Measurements from ENCODE around the gene CADM1.

CADM1 gene

DNA sequence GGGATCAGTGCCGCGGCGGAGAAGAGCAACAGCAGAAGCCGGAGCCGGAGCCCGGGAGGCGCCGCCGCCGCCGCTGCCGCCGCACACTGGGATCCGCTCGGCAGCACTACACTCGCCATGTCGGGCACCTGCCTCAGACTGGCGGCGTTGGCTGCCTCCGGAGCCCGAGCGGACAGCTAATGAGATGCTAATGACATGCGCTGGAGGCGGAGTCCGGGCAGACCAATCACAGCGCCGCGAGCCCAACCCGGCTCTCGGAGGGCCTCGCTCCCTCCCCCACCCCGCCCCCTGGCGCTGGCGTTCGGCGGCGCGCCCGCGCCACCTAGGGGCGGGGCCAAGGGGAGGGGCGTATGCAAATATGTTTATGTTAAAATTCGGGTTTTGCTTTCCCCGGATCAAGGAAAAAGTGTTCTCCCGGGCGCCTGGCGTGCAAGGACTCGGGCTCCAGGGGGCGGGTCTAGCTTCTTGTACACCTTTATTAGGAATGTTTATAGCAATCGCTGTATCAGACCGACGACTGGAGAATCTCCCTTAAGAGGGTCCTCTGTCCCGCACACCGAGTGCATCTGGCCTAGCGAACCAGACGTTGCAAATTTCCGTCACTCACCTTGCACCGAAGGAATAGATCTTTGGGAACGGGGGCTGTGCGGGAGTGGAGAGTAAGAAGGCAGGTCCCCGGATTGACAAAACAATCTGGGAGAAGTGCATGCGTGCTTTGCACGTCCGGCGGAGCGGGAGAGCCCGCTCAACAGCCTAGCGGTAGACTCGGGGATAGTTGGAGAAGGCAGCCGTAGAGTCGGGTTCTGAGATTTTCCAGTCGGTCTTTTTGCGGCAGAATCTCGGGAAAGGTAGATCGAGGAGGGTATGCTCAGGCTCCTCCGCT, at the start of gene CADM1:
Gene CADM1, minus strand, starts transcription at position 140 of the 883 bp plus-strand sequence.
- DNase-seq = peak; percentile 99 to 100

DNA sequence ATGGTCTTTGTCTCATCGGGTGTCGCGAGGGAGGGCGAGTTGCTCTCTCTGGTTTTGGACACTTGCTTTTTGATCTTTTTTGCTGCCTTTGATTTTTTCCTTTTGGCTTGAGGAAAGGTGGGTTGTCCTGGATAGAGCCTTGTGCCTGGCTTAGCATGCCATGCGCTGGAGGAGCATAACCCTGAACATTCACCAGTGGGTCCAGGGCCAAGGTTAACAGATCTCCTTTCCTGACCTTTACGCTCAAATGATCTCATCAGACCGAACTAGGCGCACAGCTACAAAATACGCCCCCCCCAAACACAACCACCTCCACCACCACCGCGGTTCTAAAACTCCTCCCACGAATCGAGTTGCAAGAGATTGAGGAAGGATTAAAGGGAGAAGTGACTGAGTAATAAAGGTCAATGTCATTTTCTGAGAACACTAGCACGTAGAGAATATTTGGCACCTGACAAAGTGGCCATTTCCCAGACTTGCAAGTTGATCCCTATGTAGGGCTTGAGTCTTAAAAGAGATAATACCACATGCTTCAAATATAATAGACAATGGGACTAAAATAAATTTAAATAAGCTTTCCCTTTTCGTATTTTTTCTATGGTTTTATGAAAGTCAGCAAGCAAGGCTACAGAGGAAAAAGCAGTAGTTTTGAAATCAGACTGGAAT, 48.7 kb upstream of the CADM1 start:
- no peak for DNase-seq

DNA sequence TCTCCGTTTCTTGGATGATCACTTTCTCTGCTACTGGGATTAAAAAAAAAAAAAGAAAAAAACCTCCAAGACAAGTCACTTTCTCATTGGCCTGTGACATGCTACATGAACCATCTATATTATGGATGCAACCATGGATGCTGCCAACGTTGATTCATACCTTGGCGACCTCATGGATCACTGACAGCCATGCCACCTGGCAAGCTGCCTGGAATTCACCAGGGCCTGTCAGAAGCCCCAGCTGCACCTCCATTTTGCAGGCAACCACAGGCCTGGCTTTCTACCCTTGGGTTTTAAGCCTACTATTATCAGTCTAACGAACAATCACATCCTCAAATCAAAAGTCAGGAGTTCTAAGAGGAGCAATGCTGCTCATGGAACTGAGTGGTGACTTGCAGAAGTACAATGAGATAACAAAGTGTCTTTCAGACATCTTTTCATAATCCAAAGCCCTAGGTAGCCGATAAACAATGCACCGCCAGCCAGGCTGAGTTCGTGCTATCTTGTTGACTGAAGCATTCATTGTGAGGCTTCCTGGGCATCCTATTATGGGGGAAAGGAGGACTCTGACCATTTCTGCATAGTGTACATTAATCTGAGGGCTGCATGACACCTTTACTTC, 48.0 kb upstream of the CADM1 start:
- DNase-seq = no peak

DNA sequence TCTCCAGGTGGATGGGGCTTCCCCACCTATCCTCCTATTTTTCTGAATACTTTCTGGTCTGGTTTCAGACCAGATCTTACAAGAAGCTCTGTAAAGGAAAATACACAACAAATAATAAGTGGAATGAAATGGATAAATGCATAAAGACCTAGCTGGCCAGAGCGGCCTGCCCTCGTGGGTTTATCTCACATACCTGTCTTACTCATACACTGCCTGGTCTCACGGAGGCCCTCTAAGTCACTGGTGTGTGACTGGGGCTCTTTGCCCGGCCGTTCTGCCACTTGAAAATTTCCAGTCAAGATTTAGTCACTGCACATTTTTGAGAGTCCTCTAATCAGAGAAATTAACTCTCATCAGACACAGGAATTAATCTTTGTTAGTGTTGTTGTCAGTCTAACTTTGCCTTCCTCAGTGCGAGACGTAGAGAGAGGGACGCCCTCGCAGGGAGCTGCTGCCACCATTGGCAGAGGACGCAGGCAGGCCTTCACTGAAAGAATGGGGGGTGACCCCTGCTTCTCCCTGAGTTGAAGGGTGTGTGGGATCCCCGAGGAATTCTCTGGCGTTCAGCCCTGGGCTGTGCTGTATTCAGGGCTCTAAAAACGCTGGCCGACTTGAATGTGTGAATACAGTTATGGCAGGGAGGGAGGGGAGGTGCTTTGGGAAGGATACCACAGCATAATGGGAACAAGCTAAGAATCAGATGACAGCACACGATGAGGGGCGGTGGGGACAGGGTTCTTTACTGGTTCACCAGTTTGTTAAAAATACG, 46.3 kb upstream of the CADM1 start:
- no peak for DNase-seq

DNA sequence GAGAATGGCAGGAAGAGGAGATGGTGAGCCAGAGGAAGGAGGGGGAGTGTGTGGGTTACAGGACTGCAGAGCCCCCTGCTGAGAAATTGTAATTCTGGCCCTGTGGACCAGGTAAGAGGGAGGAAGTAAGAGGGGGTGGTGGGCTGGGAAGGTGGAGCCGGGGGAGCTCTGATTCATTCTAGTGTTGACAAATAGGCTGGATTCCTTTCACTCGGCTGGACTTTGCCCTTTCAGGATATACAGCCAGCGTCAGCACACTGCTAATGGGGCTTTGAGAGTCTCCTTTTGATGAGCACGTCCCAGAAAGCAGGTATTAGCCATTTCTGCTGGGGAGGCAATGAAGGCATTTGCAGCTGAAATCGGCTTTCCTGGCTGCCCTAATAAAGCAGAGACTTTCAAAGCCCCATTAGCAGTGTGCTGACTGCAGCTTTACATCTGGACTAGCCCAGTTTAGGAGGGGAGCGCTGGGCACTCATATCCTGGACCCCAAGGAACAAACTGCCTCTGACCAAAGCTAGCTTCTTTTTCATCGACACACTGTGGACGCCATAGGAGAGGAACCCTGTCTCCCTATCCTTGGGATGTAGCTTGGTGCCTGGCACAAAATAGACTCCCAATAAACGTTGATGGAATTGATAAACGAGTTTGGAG, 44.8 kb upstream of the CADM1 start:
- DNase-seq = peak; percentile 68 to 86

DNA sequence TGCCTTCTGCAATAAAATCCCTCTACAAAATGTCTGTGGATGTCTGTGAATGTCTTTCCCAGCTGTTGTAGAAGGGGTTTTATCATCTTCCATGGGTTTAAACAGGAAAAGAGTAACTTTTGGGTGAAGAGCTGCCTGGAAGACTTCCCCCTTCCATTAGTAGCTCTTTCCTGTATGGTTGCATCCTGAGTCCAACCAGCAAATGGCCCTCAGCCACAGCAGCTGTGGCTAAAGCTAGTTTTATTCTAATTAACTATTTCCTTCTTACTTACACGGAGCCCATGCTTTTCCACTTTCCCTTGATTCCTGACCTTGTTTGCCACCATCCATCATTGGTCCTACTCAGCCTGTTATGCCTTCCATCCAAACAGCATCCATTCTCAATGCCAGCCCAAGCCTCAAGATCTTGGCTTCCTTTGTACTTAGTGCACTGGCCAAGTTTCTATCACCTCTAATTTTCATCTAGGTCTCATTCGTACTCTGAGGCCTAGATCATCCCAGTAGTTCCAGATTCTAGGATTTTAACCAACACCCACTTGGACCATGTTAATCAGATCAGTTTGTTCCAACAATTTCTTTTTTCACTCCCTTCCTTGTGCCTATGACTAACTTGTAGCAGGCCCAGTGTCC, 41.5 kb upstream of the CADM1 start:
- DNase-seq = no peak

DNA sequence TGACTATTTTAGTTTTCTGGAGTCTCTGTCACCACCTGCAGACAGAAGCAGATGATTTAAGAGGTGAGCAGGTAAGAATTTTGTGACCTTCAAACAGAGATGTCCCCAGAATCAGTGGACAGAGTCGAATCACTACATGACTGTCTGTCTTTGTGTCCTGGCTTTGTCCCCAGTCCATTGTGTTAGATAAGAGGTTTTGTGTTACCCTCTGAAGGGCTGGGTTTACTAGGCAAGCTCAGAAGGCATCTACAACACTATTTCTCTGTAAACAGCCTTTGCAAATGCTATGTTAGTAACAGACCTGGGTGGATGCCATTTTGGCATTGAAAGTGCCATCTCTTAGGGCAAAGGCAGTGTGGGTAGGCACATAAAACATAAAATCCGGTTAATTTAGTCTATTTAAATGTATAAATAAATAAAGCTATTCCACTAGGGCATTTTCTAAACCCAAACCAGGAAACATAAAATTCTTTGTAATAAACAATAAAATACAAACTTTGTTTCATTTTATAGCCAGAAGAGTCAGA, 40.3 kb upstream of the CADM1 start:
- no peak for DNase-seq

DNA sequence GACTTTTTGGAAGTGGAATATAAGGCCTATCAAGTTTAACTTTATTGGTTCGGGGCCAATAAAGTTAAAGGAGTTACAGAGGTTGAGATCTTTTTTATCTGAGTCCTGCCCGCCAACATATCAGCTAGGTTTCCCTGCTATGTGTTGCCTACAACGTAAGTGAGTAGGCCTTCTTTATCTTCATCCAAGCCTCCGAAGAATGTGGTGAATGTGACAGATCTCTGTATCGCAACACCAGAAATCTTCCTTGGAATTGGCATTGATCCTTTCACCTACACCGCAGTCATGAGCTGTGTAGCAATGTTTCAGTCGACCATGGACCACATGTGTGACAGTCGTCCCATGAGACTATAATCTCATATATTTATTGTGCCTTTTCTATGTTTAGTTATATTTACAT, 37.3 kb upstream of the CADM1 start:
- peak in 1 of 2 experiments; percentile 40 for DNase-seq

DNA sequence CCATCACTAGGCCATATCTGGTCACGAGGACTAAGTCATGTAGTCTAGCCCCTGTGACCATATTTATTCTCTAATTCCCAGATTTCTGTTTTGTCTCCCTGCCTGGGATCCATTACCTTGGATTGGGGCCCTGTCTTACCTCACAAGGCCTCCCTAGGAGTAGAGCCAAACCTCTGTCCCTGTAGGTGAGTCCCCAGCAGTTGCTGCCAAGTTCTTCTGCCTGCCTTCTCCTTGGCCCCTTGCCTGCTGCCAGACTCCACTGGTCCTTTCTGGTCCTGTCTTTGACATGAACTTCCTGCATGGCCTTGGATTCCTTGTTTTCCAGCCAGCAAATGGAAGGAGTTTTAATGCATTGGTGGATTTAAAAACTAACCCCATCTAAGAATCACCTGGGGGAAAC, 35.6 kb upstream of the CADM1 start:
- no peak for DNase-seq

DNA sequence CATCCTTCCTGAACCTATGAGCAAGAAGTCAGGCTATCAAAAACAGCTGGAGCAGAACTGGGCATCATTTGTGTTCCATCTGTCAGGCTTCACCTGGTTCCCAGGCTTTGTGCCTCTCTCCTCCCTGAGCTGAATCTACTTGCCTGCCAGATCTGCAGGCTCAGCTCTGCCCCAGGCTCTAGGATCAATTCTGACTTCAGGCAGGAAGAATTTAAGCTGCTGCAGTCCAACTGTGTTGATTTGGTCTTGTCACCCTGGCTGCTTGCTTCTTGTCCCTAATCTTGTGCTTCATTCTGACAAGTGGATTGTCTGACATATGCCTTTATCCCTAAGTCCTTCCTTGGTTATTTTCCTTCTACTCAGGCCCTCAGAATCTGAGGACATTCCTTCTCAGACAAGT, 31.6 kb upstream of the CADM1 start:
- DNase-seq = no peak

DNA sequence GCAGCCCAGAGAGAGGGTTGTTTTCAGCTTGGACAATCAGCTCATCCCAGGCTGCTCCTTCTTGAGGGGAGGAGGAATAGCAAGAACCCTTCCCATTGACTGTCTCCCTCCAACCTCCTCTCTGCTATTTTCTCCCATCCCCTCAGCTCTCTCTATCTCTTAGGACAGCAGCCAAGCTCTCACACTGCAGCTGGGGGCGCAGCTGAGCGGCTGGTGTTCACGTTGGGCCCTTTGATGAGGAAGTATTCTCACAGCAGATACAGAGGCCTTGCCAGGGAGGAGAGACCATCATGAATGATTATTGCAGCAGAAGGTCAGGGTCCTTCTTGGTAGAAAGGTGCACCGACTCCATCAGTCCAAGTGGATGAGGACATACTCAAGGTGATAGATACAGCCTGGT, 26.5 kb upstream of the CADM1 start:
- peak in 1 of 2 experiments; percentile 57 for DNase-seq

DNA sequence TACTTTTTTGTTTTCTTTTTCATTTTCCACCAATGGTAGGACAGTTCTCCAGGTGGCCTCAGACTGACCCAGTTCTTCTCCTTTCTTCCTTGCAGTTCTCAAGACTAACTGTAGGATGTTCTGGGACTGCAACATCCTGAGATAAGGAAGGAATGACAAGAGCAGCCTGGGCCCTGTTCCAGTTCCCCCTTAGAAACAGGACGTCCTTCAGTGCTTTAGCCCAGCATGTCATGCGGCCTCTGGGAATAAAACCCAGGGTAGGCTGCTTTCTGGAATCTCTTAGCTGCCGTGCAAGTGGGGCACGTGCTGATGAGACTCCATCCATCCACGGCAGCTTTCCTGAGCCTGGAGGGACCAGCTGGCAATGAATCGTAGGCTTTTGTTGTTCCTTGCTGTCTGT, 24.0 kb upstream of the CADM1 start:
- no peak for DNase-seq

DNA sequence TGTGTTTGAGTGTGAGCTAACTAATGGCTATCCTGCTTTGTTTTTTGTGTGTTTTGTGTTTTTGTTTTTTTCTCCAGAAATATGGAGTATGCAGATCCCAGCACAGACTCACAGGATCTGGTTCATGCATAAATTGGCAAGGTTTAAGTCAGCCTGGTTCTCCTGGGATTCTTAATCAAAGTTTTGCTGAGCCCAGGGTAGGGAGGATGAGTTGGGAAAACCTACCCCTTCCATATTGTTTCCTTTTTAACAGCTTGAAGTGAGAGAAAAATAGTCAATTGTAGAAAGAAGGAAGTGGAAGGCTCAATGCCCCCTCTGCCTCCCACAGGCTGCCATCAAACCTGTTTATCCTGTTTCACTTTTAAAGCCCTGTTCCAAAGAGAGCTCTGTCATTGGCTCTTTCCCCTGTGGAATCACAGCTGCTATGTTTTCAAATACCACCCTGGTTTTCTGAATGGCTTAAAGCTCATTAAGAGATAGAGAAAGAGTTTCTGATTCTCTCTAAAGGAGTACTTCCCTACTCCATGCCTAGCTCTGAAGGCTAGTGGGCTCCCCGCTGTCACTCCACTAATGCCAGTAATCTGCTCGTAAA, 23.4 kb upstream of the CADM1 start:
- peak; percentile 87 to 94 for DNase-seq

DNA sequence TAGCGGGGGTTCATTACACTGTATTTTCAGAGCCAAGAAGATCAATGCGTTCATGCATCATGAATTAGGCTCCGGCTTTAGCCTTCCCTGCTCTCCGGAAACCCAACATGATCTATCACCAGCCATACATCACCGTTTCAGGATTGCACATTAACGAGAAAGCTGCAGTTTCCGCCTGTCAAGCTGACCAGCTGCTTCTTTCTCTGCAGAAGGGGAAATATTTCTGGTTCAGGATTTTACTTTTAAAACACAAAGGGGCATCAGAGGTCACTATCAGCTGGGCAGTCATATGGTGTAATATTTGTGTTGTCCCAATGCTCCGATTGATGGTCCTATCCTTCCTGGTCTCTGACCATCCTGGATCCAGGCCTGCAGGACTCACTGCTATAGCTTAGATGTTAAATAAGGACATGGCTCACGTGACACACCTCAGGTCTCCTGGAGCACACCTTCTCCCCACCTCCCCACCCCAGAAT, 21.4 kb upstream of the CADM1 start:
- peak; percentile 71 to 80 for DNase-seq

DNA sequence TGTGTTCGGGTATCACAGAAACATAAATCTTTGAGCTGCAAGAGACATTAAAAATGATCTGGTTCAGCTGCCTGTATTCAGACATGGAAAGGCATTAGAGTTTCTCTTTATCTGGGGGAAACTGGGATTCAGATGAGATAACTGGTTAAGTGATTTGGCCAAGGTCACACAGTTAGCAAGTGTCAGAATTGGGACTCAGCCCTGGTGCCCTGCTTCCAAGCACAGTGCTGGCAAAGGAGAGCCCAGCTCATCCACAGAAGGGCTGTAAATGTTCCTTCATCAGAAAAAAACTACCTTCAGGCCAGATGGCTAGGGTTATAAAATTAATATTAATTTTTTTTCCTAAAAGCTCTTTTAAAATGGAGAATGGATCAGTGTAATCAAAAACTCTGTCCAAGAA, 20.4 kb upstream of the CADM1 start:
- DNase-seq = no peak

DNA sequence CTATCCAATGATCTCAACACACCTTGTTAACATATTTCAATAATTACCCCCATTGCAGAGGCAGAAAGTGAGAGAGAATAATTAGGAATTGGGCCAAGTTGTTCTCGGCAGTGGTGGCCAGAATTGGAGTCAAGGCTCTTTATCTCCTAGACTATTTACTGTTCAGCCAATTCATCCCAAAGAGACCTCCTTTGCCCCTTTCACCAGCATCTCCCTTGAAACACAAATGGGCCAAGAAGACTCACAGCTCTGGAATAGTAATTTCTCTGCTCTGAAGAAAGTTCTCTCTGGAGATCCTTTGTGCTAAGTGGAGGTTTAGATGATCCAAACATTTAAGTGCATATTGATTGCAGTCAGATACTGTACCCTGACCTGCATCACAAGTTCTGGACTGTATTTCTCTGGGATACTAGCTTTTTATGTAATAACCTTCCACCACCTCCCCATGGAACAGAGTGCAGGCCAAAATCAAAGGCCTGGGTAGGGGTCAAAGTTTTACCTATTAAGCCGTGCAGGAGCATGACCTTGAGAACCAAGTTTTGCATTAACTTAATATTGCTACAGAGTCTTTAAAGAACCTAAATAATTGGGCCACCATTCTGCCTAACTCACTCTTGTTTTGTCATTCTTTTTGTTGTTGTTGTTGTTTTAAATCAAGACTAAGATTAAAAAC, 19.6 kb upstream of the CADM1 start:
- no peak for DNase-seq

DNA sequence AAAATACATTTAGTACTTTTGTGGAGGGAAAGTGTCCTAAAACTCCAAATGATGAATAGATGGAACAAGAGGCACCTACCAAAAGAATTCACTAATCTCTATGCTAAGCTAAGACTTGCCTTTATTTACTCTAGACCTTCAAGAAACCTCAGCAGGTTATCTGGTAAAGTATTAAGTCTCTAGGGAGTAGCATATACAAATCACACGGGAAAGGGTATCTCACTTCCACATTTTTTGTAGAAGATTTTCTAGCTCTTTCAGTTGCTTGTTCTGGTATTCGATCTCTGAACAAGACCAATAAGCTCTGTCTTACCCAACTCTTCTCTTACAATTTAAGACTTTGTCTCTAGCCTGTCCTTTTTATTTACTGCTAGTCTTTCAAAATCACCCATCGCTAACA, 18.1 kb upstream of the CADM1 start:
- no peak for DNase-seq

DNA sequence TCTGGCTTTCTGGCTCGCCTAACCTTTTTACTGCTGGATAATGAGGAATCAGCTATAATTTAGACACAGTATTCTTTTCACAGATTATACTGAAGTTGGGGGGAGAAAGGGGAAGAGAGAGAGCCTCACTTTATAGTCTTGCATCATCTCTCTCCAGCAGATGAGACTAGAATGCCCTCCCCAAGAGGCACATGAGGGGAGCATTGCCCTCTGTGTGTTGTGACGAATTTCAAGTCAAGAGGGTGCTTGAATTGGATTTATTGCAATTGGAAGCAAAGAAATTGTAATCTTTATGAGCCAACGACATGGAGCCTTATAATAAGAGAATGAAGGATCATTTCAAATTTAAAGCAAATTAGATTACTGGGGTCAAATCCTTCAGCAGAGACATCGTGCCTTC, 17.6 kb upstream of the CADM1 start:
- DNase-seq = no peak

DNA sequence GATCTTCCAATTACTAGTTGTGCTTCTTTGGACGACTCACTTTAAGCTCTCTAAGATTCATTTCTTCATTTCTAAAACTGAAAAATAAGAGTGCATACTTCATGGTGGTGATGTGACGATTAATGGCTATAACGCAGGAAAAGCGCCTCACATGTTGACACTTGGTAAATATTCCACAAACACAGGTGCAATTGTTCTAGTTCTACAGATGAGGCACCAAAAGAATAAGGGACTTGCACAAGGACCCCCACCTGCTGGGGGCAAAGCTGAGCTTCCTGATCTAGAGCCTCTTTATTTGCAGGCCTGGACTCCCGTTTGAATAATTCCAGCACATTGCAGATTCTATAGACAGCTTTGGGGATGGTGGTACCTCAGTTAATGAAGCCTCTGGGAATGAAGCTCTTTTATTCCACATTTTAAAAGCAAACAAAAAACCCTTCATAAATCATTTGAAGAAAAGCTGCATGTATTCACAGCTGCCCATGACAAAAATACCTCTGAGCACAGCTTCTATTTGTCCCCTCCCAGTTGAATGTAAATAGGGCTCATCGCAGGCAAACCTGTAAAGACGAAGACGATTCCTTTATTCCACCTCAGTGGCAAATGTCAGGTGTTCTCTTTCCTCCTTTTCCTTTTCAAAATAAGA, 14.9 kb upstream of the CADM1 start:
- peak; percentile 50 to 67 for DNase-seq
